ENCODE results near the gene RRP15.

RRP15 gene

DNA sequence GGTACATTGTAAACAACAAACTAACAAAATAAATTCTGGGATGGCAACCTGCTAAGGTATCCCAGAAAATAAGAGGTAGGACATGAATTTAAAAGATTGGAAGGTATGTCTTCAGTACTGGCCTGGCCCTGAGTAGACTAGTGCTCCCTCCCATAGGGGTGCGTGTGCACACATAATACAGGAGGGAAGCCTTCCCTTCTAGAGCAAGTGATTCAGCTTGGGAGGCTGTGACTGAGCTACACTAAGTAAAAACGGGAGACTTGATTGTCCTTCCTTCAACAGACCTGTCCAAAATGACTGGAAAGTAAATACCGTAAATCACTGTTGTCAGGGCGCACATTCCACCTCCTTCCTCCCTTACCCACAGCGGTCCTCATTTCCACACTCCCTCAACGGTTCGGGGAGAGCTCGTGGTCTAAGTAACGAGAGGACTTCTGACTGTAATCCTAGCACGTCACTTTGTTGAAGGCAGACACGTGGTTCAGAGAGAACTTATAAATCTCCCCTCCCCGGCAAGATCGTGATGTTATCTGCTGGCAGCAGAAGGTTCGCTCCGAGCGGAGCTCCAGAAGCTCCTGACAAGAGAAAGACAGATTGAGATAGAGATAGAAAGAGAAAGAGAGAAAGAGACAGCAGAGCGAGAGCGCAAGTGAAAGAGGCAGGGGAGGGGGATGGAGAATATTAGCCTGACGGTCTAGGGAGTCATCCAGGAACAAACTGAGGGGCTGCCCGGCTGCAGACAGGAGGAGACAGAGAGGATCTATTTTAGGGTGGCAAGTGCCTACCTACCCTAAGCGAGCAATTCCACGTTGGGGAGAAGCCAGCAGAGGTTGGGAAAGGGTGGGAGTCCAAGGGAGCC lies 60.0 kb downstream of the RRP15 start, which contains the start of gene TGFB2:
TSS of gene TGFB2 (plus strand) at position 523 of the 859 bp plus-strand sequence. CDS start 1,366 bp downstream, outside the sequence.
- DNase-seq = peak; percentile 90
- H3K27ac ChIP-seq = peak within 1 kb of the TSS; percentile 93
- H3K27me3 ChIP-seq (replicated peaks) = no peaks in the 10 kb centered on the region

DNA sequence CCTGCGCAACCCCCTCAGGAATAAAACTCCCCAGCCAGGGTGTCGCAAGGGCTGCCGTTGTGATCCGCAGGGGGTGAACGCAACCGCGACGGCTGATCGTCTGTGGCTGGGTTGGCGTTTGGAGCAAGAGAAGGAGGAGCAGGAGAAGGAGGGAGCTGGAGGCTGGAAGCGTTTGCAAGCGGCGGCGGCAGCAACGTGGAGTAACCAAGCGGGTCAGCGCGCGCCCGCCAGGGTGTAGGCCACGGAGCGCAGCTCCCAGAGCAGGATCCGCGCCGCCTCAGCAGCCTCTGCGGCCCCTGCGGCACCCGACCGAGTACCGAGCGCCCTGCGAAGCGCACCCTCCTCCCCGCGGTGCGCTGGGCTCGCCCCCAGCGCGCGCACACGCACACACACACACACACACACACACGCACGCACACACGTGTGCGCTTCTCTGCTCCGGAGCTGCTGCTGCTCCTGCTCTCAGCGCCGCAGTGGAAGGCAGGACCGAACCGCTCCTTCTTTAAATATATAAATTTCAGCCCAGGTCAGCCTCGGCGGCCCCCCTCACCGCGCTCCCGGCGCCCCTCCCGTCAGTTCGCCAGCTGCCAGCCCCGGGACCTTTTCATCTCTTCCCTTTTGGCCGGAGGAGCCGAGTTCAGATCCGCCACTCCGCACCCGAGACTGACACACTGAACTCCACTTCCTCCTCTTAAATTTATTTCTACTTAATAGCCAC lies 60.7 kb downstream of the RRP15 start:
- peaks cover 23% of the 10 kb centered on the region for H3K36me3 ChIP-seq (replicated peaks)
- peak overlapping the region; percentile 95 for H3K4me3 ChIP-seq (ENCODE audit: low read depth, low read length)
- DNase-seq = peak; percentile 64
- TF ChIP-seq, protein P1, sequence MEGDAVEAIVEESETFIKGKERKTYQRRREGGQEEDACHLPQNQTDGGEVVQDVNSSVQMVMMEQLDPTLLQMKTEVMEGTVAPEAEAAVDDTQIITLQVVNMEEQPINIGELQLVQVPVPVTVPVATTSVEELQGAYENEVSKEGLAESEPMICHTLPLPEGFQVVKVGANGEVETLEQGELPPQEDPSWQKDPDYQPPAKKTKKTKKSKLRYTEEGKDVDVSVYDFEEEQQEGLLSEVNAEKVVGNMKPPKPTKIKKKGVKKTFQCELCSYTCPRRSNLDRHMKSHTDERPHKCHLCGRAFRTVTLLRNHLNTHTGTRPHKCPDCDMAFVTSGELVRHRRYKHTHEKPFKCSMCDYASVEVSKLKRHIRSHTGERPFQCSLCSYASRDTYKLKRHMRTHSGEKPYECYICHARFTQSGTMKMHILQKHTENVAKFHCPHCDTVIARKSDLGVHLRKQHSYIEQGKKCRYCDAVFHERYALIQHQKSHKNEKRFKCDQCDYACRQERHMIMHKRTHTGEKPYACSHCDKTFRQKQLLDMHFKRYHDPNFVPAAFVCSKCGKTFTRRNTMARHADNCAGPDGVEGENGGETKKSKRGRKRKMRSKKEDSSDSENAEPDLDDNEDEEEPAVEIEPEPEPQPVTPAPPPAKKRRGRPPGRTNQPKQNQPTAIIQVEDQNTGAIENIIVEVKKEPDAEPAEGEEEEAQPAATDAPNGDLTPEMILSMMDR (IDR thresholded peaks at IDR 0.05; ENCODE audit: low read depth, low read length, missing control alignments) = no peak
- H3K27ac ChIP-seq = peak overlapping the region; percentile 93
- in situ Hi-C loops (cut with HindIII; ENCODE audit: low pct_ligation_motif_present, low sequenced_read_pairs) = no loop called here
- H3K27me3 ChIP-seq (replicated peaks) = no peaks in the 10 kb centered on the region

More for the DNA sequence above, 60.0 kb downstream of the RRP15 start, which contains the start of gene TGFB2:
- Histone ChIP-seq H3K36me3 (replicated peaks) (peaks cover 20% of the 10 kb centered on the region), H3K4me3 (ENCODE audit: low read depth, low read length) (peak within 1 kb of the TSS; percentile 95)
- TF ChIP-seq, protein P1 (IDR thresholded peaks at IDR 0.05; ENCODE audit: low read depth, low read length, missing control alignments) = peak; percentile 52
- in situ Hi-C loops (cut with HindIII; ENCODE audit: low pct_ligation_motif_present, low sequenced_read_pairs) = no loop called here

DNA sequence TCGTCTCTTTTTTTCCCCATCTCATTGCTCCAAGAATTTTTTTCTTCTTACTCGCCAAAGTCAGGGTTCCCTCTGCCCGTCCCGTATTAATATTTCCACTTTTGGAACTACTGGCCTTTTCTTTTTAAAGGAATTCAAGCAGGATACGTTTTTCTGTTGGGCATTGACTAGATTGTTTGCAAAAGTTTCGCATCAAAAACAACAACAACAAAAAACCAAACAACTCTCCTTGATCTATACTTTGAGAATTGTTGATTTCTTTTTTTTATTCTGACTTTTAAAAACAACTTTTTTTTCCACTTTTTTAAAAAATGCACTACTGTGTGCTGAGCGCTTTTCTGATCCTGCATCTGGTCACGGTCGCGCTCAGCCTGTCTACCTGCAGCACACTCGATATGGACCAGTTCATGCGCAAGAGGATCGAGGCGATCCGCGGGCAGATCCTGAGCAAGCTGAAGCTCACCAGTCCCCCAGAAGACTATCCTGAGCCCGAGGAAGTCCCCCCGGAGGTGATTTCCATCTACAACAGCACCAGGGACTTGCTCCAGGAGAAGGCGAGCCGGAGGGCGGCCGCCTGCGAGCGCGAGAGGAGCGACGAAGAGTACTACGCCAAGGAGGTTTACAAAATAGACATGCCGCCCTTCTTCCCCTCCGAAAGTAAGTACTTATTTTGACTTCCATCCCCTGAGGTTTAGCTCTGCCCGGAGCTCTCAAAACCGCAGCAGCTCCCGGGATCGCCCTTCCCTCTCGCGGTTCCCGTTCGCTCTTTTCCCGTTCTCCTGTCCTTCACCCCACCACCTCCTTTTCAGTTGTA lies 61.5 kb downstream of the RRP15 start:
- TF ChIP-seq, protein P1 (IDR thresholded peaks at IDR 0.05; ENCODE audit: low read depth, low read length, missing control alignments) = no peak
- Histone ChIP-seq H3K27ac (peak overlapping the region; percentile 93), H3K27me3 (replicated peaks) (no peaks in the 10 kb centered on the region), H3K36me3 (replicated peaks) (peaks cover 23% of the 10 kb centered on the region), H3K4me3 (ENCODE audit: low read depth, low read length) (peak overlapping the region; percentile 95)
- no peak for DNase-seq
- in situ Hi-C loops (cut with HindIII; ENCODE audit: low pct_ligation_motif_present, low sequenced_read_pairs) = no loop called here

DNA sequence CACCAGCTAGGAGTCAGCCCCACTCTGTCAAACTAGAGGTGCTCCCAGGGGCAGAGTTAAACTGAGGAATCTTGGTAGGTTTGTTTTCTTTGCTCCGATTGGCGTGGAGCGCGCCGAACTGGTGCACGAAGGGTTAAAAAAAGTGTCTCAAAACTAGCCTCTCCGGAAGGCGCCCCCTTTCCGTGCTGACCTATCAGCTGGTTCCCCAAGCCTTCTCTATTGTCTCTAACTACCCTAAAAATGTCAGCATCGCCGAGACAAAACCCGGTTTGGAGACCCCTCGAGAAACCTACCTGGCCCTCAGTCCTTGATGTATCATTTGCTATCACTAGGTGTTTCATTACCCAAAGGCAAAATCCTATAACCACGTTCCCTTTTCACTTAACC lies 62.2 kb downstream of the RRP15 start:
- in situ Hi-C loops (cut with HindIII; ENCODE audit: low pct_ligation_motif_present, low sequenced_read_pairs) = no loop called here
- no peak for DNase-seq

More for the DNA sequence above, 62.2 kb downstream of the RRP15 start:
- H3K27ac ChIP-seq = peak overlapping the region; percentile 93
- H3K27me3 ChIP-seq (replicated peaks) = no peaks in the 10 kb centered on the region
- peaks cover 23% of the 10 kb centered on the region for H3K36me3 ChIP-seq (replicated peaks)
- peak overlapping the region; percentile 95 for H3K4me3 ChIP-seq (ENCODE audit: low read depth, low read length)
- TF ChIP-seq, protein P1 (IDR thresholded peaks at IDR 0.05; ENCODE audit: low read depth, low read length, missing control alignments) = peak; percentile 12
